Neural cell (in vitro differentiated cells): ENCODE measurements around the gene TAF8. TPM values are rescaled to one million over a fixed set of nuclear protein-coding genes. Genes with fewer than 3 reads are reported as not detected.

Experiments used
- H2AFZ ChIP-seq: fragments of 200-600, 300-800 bp; sonication (generic), shearing (Covaris generic); 2 replicates; pipeline ENCODE4 v1.6.0; 2014; ENCODE audit warnings: low read depth, mild to moderate bottlenecking, antibody characterized with exemption, low read length, moderate library complexity
- H3F3A ChIP-seq: fragments of 200-600 bp; shearing (Covaris generic); 2 replicates; pipeline ENCODE4 v1.6.1; 2016; ENCODE audit warnings: mild to moderate bottlenecking, moderate library complexity, mixed read lengths, antibody characterized with exemption, low read length; ENCODE audit not compliant: insufficient read depth, poor library complexity, severe bottlenecking
- H3K27ac ChIP-seq: fragments of 200-600, 300-800 bp; sonication (generic), shearing (Covaris generic); 2 replicates; pipeline ENCODE4 v1.5.1; 2014; ENCODE audit warnings: mild to moderate bottlenecking, low read length, moderate library complexity
- H3K27me3 ChIP-seq: fragments of 300-800, 200-600 bp; sonication (generic), shearing (Covaris generic); 2 replicates; pipeline ENCODE4 v1.6.0; 2014; ENCODE audit warnings: mild to moderate bottlenecking, low read depth, low read length, moderate library complexity; ENCODE audit not compliant: insufficient read depth
- H3K36me3 ChIP-seq: fragments of 300-800, 200-600 bp; sonication (generic), shearing (Covaris generic); 2 replicates; pipeline ENCODE4 v1.5.1; 2014; ENCODE audit warnings: mild to moderate bottlenecking, antibody characterized with exemption, low read length, moderate library complexity; ENCODE audit not compliant: insufficient read depth
- H3K4me2 ChIP-seq: fragments of 300-800, 200-600 bp; sonication (generic), shearing (Covaris generic); 2 replicates; pipeline ENCODE4 v1.6.0; 2014; ENCODE audit warnings: mild to moderate bottlenecking, low read length
- H3K4me3 ChIP-seq: fragments of 300-800, 200-600 bp; sonication (generic), shearing (Covaris generic); 2 replicates; pipeline ENCODE4 v1.5.1; 2014; ENCODE audit warnings: mild to moderate bottlenecking, low read length, moderate library complexity
- H3K79me2 ChIP-seq: fragments of 200-600 bp; shearing (Covaris generic); replicated peaks from 2 replicates; pipeline ENCODE4 v1.6.0; 2014; ENCODE audit warnings: mild to moderate bottlenecking, low read length, moderate library complexity; ENCODE audit not compliant: insufficient read depth
- H3K9ac ChIP-seq: fragments of 300-800, 200-600 bp; sonication (generic), shearing (Covaris generic); 2 replicates; pipeline ENCODE4 v1.6.1; 2016; ENCODE audit warnings: mild to moderate bottlenecking, low read length, mixed read lengths
- H3K9me2 ChIP-seq: fragments of 200-600 bp; shearing (Covaris generic); 2 replicates; pipeline ENCODE4 v1.6.1; 2016; ENCODE audit warnings: mild to moderate bottlenecking, low read length, mixed read lengths; ENCODE audit not compliant: insufficient read depth
- H3K9me3 ChIP-seq: fragments of 200-600, 300-800 bp; sonication (generic), shearing (Covaris generic); 2 replicates; pipeline ENCODE4 v1.6.1; 2016; ENCODE audit warnings: mild to moderate bottlenecking, mixed run types, low read length, moderate library complexity, mixed read lengths
- H4K20me1 ChIP-seq: fragments of 200-600 bp; shearing (Covaris generic); 2 replicates; pipeline ENCODE4 v1.6.1; 2016; ENCODE audit warnings: mild to moderate bottlenecking, mixed run types; ENCODE audit not compliant: insufficient read depth
- CTCF ChIP-seq: fragments of 450-650 bp; IDR thresholded peaks from 2 replicates; pipeline ENCODE4 v1.5.1; 2014; ENCODE audit warnings: antibody characterized with exemption, mild to moderate bottlenecking, moderate library complexity; ENCODE audit not compliant: poor library complexity, severe bottlenecking
- EP300 ChIP-seq: fragments of 450-650 bp; conservative IDR thresholded peaks from 2 replicates; pipeline ENCODE4 v1.6.1; 2014; ENCODE audit warnings: antibody characterized with exemption, mild to moderate bottlenecking, moderate library complexity; ENCODE audit not compliant: poor library complexity, severe bottlenecking
- EZH2 ChIP-seq: fragments of 200-600, 300-800 bp; shearing (Covaris generic), sonication (generic); IDR thresholded peaks from 2 replicates; pipeline ENCODE4 v1.6.1; 2014; ENCODE audit warnings: antibody characterized with exemption, low read length, borderline replicate concordance, mild to moderate bottlenecking; ENCODE audit not compliant: insufficient read depth, poor library complexity, severe bottlenecking
- MXI1 ChIP-seq: fragments of 450-650 bp; conservative IDR thresholded peaks from 2 replicates; pipeline ENCODE4 v1.6.1; 2014; ENCODE audit warnings: antibody characterized with exemption, mild to moderate bottlenecking; ENCODE audit not compliant: poor library complexity, severe bottlenecking
- POLR2AphosphoS5 ChIP-seq: IDR thresholded peaks from 2 replicates; pipeline ENCODE4 v1.6.1; 2012
- RAD21 ChIP-seq: fragments of 450-650 bp; conservative IDR thresholded peaks from 2 replicates; pipeline ENCODE4 v1.6.1; 2014; ENCODE audit warnings: antibody characterized with exemption, mild to moderate bottlenecking, moderate library complexity
- SMC3 ChIP-seq: fragments of 450-650 bp; conservative IDR thresholded peaks from 2 replicates; pipeline ENCODE4 v1.6.1; 2014; ENCODE audit warnings: antibody characterized with exemption, mild to moderate bottlenecking, moderate library complexity; ENCODE audit not compliant: poor library complexity
- TAF1 ChIP-seq: IDR thresholded peaks from 2 replicates; pipeline ENCODE4 v1.6.1; 2012; ENCODE audit warnings: low read depth
- polyA plus RNA-seq: library from polyadenylated mRNA; depleted of rRNA; stranded (reverse); fragments of >200 nt; gene quantifications from 2 replicates; pipeline ENCODE4 v1.2.3, GENCODE V29; 2014
- TF ChIP-seq, protein P1 (sequence below): IDR thresholded peaks from 2 replicates; pipeline ENCODE4 v1.6.1; 2012; ENCODE audit warnings: borderline replicate concordance

The TAF8 gene
- polyA plus RNA-seq, 1 donor from 2014 or later, result 5.1 TPM

- no peaks in the 10 kb centered on the region for H3K9me3 ChIP-seq
- H3K4me3 ChIP-seq, result no peak overlapping the region
- no peaks in the 10 kb centered on the region for H3K36me3 ChIP-seq
- H3F3A ChIP-seq, result no peaks in the 10 kb centered on the region
- no peak overlapping the region for H3K27ac ChIP-seq
- H4K20me1 ChIP-seq, result no peaks in the 10 kb centered on the region
- H3K9ac ChIP-seq, result no peak overlapping the region
- no peaks in the 10 kb centered on the region for H3K9me2 ChIP-seq
- H3K27me3 ChIP-seq, result no peaks in the 10 kb centered on the region
- TF ChIP-seq EZH2, result no peak
- TF ChIP-seq RAD21, result no peak
- no peak for TF ChIP-seq CTCF
- TF ChIP-seq, protein P1, sequence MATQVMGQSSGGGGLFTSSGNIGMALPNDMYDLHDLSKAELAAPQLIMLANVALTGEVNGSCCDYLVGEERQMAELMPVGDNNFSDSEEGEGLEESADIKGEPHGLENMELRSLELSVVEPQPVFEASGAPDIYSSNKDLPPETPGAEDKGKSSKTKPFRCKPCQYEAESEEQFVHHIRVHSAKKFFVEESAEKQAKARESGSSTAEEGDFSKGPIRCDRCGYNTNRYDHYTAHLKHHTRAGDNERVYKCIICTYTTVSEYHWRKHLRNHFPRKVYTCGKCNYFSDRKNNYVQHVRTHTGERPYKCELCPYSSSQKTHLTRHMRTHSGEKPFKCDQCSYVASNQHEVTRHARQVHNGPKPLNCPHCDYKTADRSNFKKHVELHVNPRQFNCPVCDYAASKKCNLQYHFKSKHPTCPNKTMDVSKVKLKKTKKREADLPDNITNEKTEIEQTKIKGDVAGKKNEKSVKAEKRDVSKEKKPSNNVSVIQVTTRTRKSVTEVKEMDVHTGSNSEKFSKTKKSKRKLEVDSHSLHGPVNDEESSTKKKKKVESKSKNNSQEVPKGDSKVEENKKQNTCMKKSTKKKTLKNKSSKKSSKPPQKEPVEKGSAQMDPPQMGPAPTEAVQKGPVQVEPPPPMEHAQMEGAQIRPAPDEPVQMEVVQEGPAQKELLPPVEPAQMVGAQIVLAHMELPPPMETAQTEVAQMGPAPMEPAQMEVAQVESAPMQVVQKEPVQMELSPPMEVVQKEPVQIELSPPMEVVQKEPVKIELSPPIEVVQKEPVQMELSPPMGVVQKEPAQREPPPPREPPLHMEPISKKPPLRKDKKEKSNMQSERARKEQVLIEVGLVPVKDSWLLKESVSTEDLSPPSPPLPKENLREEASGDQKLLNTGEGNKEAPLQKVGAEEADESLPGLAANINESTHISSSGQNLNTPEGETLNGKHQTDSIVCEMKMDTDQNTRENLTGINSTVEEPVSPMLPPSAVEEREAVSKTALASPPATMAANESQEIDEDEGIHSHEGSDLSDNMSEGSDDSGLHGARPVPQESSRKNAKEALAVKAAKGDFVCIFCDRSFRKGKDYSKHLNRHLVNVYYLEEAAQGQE, result no peak
- no peak for TF ChIP-seq TAF1
- TF ChIP-seq SMC3, result no peak
- no peak overlapping the region for H2AFZ ChIP-seq
- no peak overlapping the region for H3K4me2 ChIP-seq
- no peaks in the 10 kb centered on the region for H3K79me2 ChIP-seq
Measured at GRCh38 chr6:42078386-42078785, 28.1 kb downstream of the TAF8 start.

GRCh38 chr6:42079941-42080464 is 29.7 kb downstream of the TAF8 start:
- H3F3A ChIP-seq, result no peaks in the 10 kb centered on the region
- no peaks in the 10 kb centered on the region for H3K9me2 ChIP-seq
- H2AFZ ChIP-seq, result no peak overlapping the region
- no peaks in the 10 kb centered on the region for H3K36me3 ChIP-seq
- H3K9me3 ChIP-seq, result no peaks in the 10 kb centered on the region
- no peak for TF ChIP-seq CTCF
- no peak for TF ChIP-seq POLR2AphosphoS5
- no peak for TF ChIP-seq TAF1
- TF ChIP-seq SMC3, result no peak
- TF ChIP-seq EP300, result no peak
- no peak for TF ChIP-seq MXI1
- no peak for TF ChIP-seq EZH2
- no peak for TF ChIP-seq RAD21
- TF ChIP-seq, protein P1, result no peak
- no peaks in the 10 kb centered on the region for H3K79me2 ChIP-seq
- H3K27me3 ChIP-seq, result no peaks in the 10 kb centered on the region
- no peak overlapping the region for H3K4me2 ChIP-seq
- no peak overlapping the region for H3K27ac ChIP-seq
- H4K20me1 ChIP-seq, result no peaks in the 10 kb centered on the region
- H3K4me3 ChIP-seq, result no peak overlapping the region
- H3K9ac ChIP-seq, result no peak overlapping the region
